Stomach (tissue), 4 donors: Measurements from ENCODE around the gene ST6GALNAC3.

Experiments
- EP300 ChIP-seq: sonication (generic); formaldehyde crosslinking; IDR thresholded peaks from one replicate; pipeline ENCODE4 v1.6.1; 2017; ENCODE audit warnings: antibody characterized with exemption
- POLR2A ChIP-seq, 4 donors: fragments of 450-650 bp; IDR thresholded peaks; one replicate each; pipeline ENCODE4 v1.6.1; 2016; ENCODE audit warnings: antibody characterized with exemption in 4 of 4, control low read depth in 2 of 4, mild to moderate bottlenecking in 1 of 4, moderate library complexity in 1 of 4

DNA sequence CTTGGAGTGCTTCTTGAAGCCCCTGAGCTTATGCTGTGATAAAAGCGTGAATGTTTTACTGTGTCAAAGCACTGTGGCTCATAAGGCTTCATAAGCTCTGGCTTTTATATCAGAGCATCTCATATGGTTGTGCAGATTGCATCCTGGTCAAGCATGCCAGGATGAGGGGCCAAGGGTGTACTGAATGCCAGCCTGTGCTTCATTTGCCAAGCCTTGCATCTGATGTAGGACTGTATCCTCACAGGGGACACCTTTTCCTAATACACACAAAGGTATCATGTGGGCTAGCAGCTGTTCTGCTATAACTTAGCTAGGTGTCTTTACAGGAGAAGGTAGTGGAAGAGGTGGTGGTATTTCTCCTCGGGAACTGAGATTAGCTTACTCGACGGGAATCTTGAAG, 134.7 kb downstream of the ST6GALNAC3 start:
- TF ChIP-seq EP300 (no peak), POLR2A (IDR thresholded peaks at IDR 0.05) (no peak)
